B cell (primary cell): Measurements from ENCODE around the gene ADGRV1. TPM values are rescaled to one million over a fixed set of nuclear protein-coding genes. Genes with fewer than 3 reads are reported as not detected.

Experiments used
- ATAC-seq: fragments of 200-7000 bp; cut with Tn5 transposase; one replicate; pipeline ENCODE4 v1.10.0; 2021; ENCODE audit warnings: low read depth, mild to moderate bottlenecking, moderate number of reproducible peaks, moderate library complexity
- CTCF ChIA-PET: fragments of 350-600 bp; sonication (Branson Sonifier 250); formaldehyde crosslinking; loops from one replicate; lab custom pipeline; 2021; ENCODE audit warnings: antibody characterized with exemption, inconsistent platforms; lab: Charles Lee
- POLR2A ChIA-PET: fragments of 350-600 bp; sonication (Branson Sonifier 250); formaldehyde crosslinking; loops from one replicate; lab custom pipeline; 2021; ENCODE audit warnings: antibody characterized with exemption; lab: Charles Lee
- DNase-seq: peaks from one replicate; pipeline ENCODE4 v3.0.0; 2013
- H2AFZ ChIP-seq: 2 replicates; pipeline ENCODE4 v1.6.1; 2012; ENCODE audit warnings: mild to moderate bottlenecking, low read depth, low read length; ENCODE audit not compliant: insufficient read depth, poor library complexity, severe bottlenecking
- H3K27ac ChIP-seq, 2 donors: 1 replicate in 1 of 2; 2 replicates in 1 of 2; pipeline ENCODE4 v1.5.1; 2012 to 2013; ENCODE audit warnings: low read length in 2 of 2, mild to moderate bottlenecking in 2 of 2, moderate library complexity in 1 of 2
- H3K27me3 ChIP-seq, 4 experiments: fragments of 200-600 bp in 1 of 4; sonication (generic) in 1 of 4; replicated peaks in 1 of 4; 1 replicate in 2 of 4; 2 replicates in 2 of 4; pipeline versions ENCODE4 v1.6.1 to v1.7.0; 2013 to 2016; ENCODE audit warnings: low read length in 3 of 4, mild to moderate bottlenecking in 2 of 4, mixed read lengths in 1 of 4, moderate library complexity in 1 of 4; ENCODE audit not compliant: insufficient read depth in 4 of 4, control insufficient read depth in 3 of 4; ENCODE audit errors: control extremely low read depth in 1 of 4
- H3K36me3 ChIP-seq, 2 experiments: replicated peaks in 1 of 2; 1 replicate in 1 of 2; 2 replicates in 1 of 2; pipeline versions ENCODE4 v1.6.1 to v1.7.1; 2013; ENCODE audit warnings: low read length in 1 of 2; ENCODE audit not compliant: insufficient read depth in 2 of 2, control insufficient read depth in 1 of 2; ENCODE audit errors: control extremely low read depth in 1 of 2, extremely low read depth in 1 of 2
- H3K4me1 ChIP-seq, 2 donors: fragments of 200-600 bp in 1 of 2; sonication (generic) in 1 of 2; 1 replicate in 1 of 2; 2 replicates in 1 of 2; pipeline versions ENCODE4 v1.5.1 to v1.6.1; 2013 to 2017; ENCODE audit warnings: low read length in 2 of 2; ENCODE audit not compliant: control insufficient read depth in 2 of 2, insufficient read depth in 2 of 2
- H3K4me2 ChIP-seq: replicated peaks from 2 replicates; pipeline ENCODE3; 2012; ENCODE audit warnings: mild to moderate bottlenecking, low read depth, low read length; ENCODE audit not compliant: poor library complexity, severe bottlenecking
- H3K4me3 ChIP-seq, 5 experiments: fragments of 200-600 bp in 1 of 5; sonication (generic) in 1 of 5; 1 replicate in 3 of 5; 2 replicates in 2 of 5; pipeline versions ENCODE4 v1.5.1 to v1.7.0; 2011 to 2016; ENCODE audit warnings: low read length in 4 of 5, mild to moderate bottlenecking in 4 of 5, low read depth in 2 of 5, control low read depth in 1 of 5, moderate library complexity in 1 of 5; ENCODE audit not compliant: insufficient read depth in 1 of 5; ENCODE audit errors: control extremely low read depth in 1 of 5, extremely low read depth in 1 of 5
- H3K79me2 ChIP-seq: fragments of 200-600 bp; sonication (generic); one replicate; pipeline ENCODE4 v1.6.0; 2016; ENCODE audit warnings: low read length; ENCODE audit not compliant: control insufficient read depth, insufficient read depth
- H3K9ac ChIP-seq: fragments of 200-600 bp; sonication (generic); 2 replicates; pipeline ENCODE4 v1.6.1; 2017; ENCODE audit warnings: mild to moderate bottlenecking, low read length, moderate library complexity
- H3K9me3 ChIP-seq, 3 donors: one replicate each; pipeline versions ENCODE4 v1.6.1 to v1.7.1; 2013; ENCODE audit warnings: low read length in 2 of 3; ENCODE audit not compliant: control insufficient read depth in 2 of 3, insufficient read depth in 1 of 3; ENCODE audit errors: control extremely low read depth in 1 of 3
- H4K20me1 ChIP-seq: 2 replicates; pipeline ENCODE4 v1.6.0; 2012; ENCODE audit warnings: mild to moderate bottlenecking, low read length; ENCODE audit not compliant: insufficient read depth, control insufficient read depth, poor library complexity, severe bottlenecking
- H3K27ac Mint-ChIP-seq: one replicate; pipeline ENCODE4 v1.8.0; 2021; ENCODE audit warnings: mixed read lengths
- H3K27me3 Mint-ChIP-seq: one replicate; pipeline ENCODE4 v1.8.0; 2021; ENCODE audit warnings: mixed read lengths
- H3K4me1 Mint-ChIP-seq: one replicate; pipeline ENCODE4 v1.8.0; 2021; ENCODE audit warnings: mixed read lengths
- H3K4me3 Mint-ChIP-seq: one replicate; pipeline ENCODE4 v1.8.0; 2021; ENCODE audit warnings: mixed read lengths
- H3K9me3 Mint-ChIP-seq: one replicate; pipeline ENCODE4 v1.8.0; 2022; ENCODE audit warnings: mixed read lengths; ENCODE audit not compliant: insufficient read depth
- CTCF ChIP-seq: fragments of 200-600 bp; IDR thresholded peaks from one replicate; pipeline ENCODE4 v1.8.0; 2022; ENCODE audit warnings: antibody characterized with exemption, mild to moderate bottlenecking
- EZH2 ChIP-seq: IDR thresholded peaks from 2 replicates; pipeline ENCODE4 v1.6.1; 2012; ENCODE audit warnings: borderline replicate concordance, low read depth, mild to moderate bottlenecking, moderate library complexity, low read length; ENCODE audit not compliant: insufficient read depth, poor library complexity, severe bottlenecking
- WGBS: methylation state at CpG from one replicate; pipeline ENCODE4 v1.1.5; 2013; ENCODE audit warnings: missing lambda C conversion rate; ENCODE audit not compliant: insufficient coverage; 5-methylcytosine and 5-hydroxymethylcytosine counted together
- intact Hi-C: fragments of 100-400 bp; cut with micrococcal nuclease; formaldehyde crosslinking; loops from one replicate; pipeline ENCODE4 v1.10.0; 2022
- polyA plus RNA-seq: library from polyadenylated mRNA; depleted of rRNA; stranded (reverse); fragments of >200 nt; gene quantifications from 2 replicates; pipeline ENCODE4 v1.2.3, GENCODE V29; 2012
- total RNA-seq, 2 donors: library from RNA; stranded (reverse); fragments of 120-200 nt in 1 of 2; gene quantifications; 1 replicate in 1 of 2; 2 replicates in 1 of 2; pipeline versions ENCODE4 v1.2.3 to v1.2.4, GENCODE V29; 2013 to 2022

Gene ADGRV1
- total and polyA plus RNA-seq, 2 donors (not counting 1 experiment from before 2014, with no cell fraction given): 0.07 TPM; not detected in 1

GRCh38 chr5:90912476-90912875 is 353.9 kb downstream of the ADGRV1 start:
- H3K27me3 Mint-ChIP-seq: peaks cover 5% of the 10 kb centered on the region
- no peak overlapping the region for H3K27ac Mint-ChIP-seq
- no peak overlapping the region for H3K4me3 Mint-ChIP-seq
- Histone ChIP-seq H3K9me3 (no peaks in the 10 kb centered on the region), H3K4me2 (no peak overlapping the region), H3K4me3 (no peak overlapping the region), H3K36me3 (no peaks in the 10 kb centered on the region), H3K4me1 (no peaks in the 10 kb centered on the region), H2AFZ (no peak overlapping the region), H3K27ac (no peak overlapping the region), H4K20me1 (no peaks in the 10 kb centered on the region), H3K9ac (no peak overlapping the region), H3K27me3 (no peaks in the 10 kb centered on the region), H3K79me2 (no peaks in the 10 kb centered on the region)
- CTCF ChIA-PET: no interaction called here
- WGBS: no CpG with 5 or more reads among the region's 4 CpGs
- intact Hi-C loops: no loop called here
- no peaks in the 10 kb centered on the region for H3K9me3 Mint-ChIP-seq
- TF ChIP-seq EZH2: no peak
- no peaks in the 10 kb centered on the region for H3K4me1 Mint-ChIP-seq
- DNase-seq (no peak), ATAC-seq (no peak)
- POLR2A ChIA-PET: interaction anchor here (0.6 kb wide), 1 partner anchor 283 kb away, joined by 3 read pairs; no protein-coding TSS in a partner anchor

- intact Hi-C loops: no loop called here
- Mint-ChIP-seq H3K27ac (no peak overlapping the region), H3K27me3 (peaks cover 8% of the 10 kb centered on the region), H3K9me3 (no peaks in the 10 kb centered on the region), H3K4me3 (no peak overlapping the region), H3K4me1 (no peaks in the 10 kb centered on the region)
- H3K79me2 ChIP-seq: no peaks in the 10 kb centered on the region
- 100% methylated on average over 1 of the region's 4 CpGs for WGBS
- TF ChIP-seq EZH2: no peak
- TF ChIP-seq CTCF: no peak
- no peak overlapping the region for H2AFZ ChIP-seq
- no peak for DNase-seq
- H3K36me3 ChIP-seq: no peaks in the 10 kb centered on the region
- H3K27ac ChIP-seq: no peak overlapping the region
- H3K4me3 ChIP-seq: no peak overlapping the region
- ATAC-seq: no peak
- H3K4me2 ChIP-seq: no peak overlapping the region
- H3K9ac ChIP-seq: no peak overlapping the region
- ChIA-PET POLR2A (no interaction called here), CTCF (no interaction called here)
- no peaks in the 10 kb centered on the region for H3K9me3 ChIP-seq
- no peaks in the 10 kb centered on the region for H4K20me1 ChIP-seq
- H3K4me1 ChIP-seq: no peaks in the 10 kb centered on the region
- peaks cover 0 to 2% (median 0%) of the 10 kb centered on the region in 4 experiments for H3K27me3 ChIP-seq
These were observed 356.8 kb downstream of the ADGRV1 start for GRCh38 chr5:90915393-90915792.
